HEK293T (cell line): ENCODE results near the gene ARMC6.

Experiments
- CTCF ChIA-PET: fragments of 350-600 bp; formaldehyde crosslinking; extraction: SDS; loops from one replicate; lab custom pipeline; 2021; ENCODE audit warnings: antibody characterized with exemption, inconsistent platforms; lab: Yijun Ruan, JAX
- POLR2A ChIA-PET: fragments of 350-600 bp; formaldehyde crosslinking; extraction: SDS; loops from one replicate; lab custom pipeline; 2020; ENCODE audit warnings: antibody characterized with exemption, inconsistent platforms; lab: Yijun Ruan, JAX
- DNase-seq: peaks from one replicate; pipeline ENCODE4 v3.0.0; 2012; ENCODE audit warnings: mixed read lengths; ENCODE audit errors: extremely low spot score
- ARNT ChIP-seq: fragments of 450-650 bp; IDR thresholded peaks from 2 replicates; pipeline ENCODE4 v1.6.1; 2017; ENCODE audit warnings: mild to moderate bottlenecking
- BHLHE40 ChIP-seq: fragments of 450-650 bp; IDR thresholded peaks from 2 replicates; pipeline ENCODE4 v1.6.1; 2016; ENCODE audit warnings: mild to moderate bottlenecking, moderate library complexity, borderline replicate concordance
- CTBP1 ChIP-seq: fragments of 450-650 bp; IDR thresholded peaks from 2 replicates; pipeline ENCODE4 v1.6.1; 2016; ENCODE audit warnings: borderline replicate concordance
- ELF4 ChIP-seq: fragments of 450-650 bp; IDR thresholded peaks from 2 replicates; pipeline ENCODE4 v1.6.1; 2017; ENCODE audit warnings: antibody characterized with exemption
- FOXA1 ChIP-seq: fragments of 450-650 bp; IDR thresholded peaks from 2 replicates; pipeline ENCODE4 v1.6.1; 2016; ENCODE audit warnings: mild to moderate bottlenecking
- FOXK2 ChIP-seq: fragments of 450-650 bp; IDR thresholded peaks from 2 replicates; pipeline ENCODE4 v1.6.1; 2016; ENCODE audit warnings: mild to moderate bottlenecking
- FOXM1 ChIP-seq: fragments of 450-650 bp; IDR thresholded peaks from 2 replicates; pipeline ENCODE4 v1.6.1; 2017; ENCODE audit warnings: mild to moderate bottlenecking, borderline replicate concordance
- HDGF ChIP-seq: fragments of 450-650 bp; IDR thresholded peaks from 2 replicates; pipeline ENCODE4 v1.6.1; 2017; ENCODE audit warnings: antibody characterized with exemption, borderline replicate concordance
- L3MBTL2 ChIP-seq: fragments of 450-650 bp; conservative IDR thresholded peaks from 2 replicates; pipeline ENCODE4 v1.6.1; 2016; ENCODE audit warnings: mild to moderate bottlenecking
- LEF1 ChIP-seq: fragments of 450-650 bp; IDR thresholded peaks from 2 replicates; pipeline ENCODE4 v1.6.1; 2017; ENCODE audit warnings: mild to moderate bottlenecking, borderline replicate concordance
- NFRKB ChIP-seq: fragments of 450-650 bp; IDR thresholded peaks from 2 replicates; pipeline ENCODE4 v1.6.1; 2016; ENCODE audit warnings: mild to moderate bottlenecking, moderate library complexity
- PKNOX1 ChIP-seq: fragments of 450-650 bp; IDR thresholded peaks from 2 replicates; pipeline ENCODE4 v1.6.1; 2016
- SP1 ChIP-seq: fragments of 450-650 bp; IDR thresholded peaks from 2 replicates; pipeline ENCODE4 v1.6.1; 2017
- SUZ12 ChIP-seq: fragments of 450-650 bp; IDR thresholded peaks from 2 replicates; pipeline ENCODE4 v1.6.1; 2016; ENCODE audit warnings: mild to moderate bottlenecking
- TARDBP ChIP-seq: fragments of 450-650 bp; IDR thresholded peaks from 2 replicates; pipeline ENCODE4 v1.6.1; 2016
- ZNF384 ChIP-seq: fragments of 450-650 bp; IDR thresholded peaks from 2 replicates; pipeline ENCODE4 v1.6.1; 2016

Gene ARMC6

GRCh38 chr19:19094513-19094912 lies 61.1 kb downstream of the ARMC6 start:
- ChIA-PET CTCF (no interaction called here), POLR2A (no interaction called here)
- no peak for TF ChIP-seq FOXM1
- no peak for TF ChIP-seq SP1
- TF ChIP-seq ARNT, result no peak
- TF ChIP-seq LEF1, result no peak
- no peak for TF ChIP-seq TARDBP
- TF ChIP-seq ZNF384, result no peak
- TF ChIP-seq HDGF, result no peak
- DNase-seq, result no peak

GRCh38 chr19:19095691-19096090 lies 62.3 kb downstream of the ARMC6 start:
- no peak for DNase-seq
- POLR2A ChIA-PET, result no interaction called here
- CTCF ChIA-PET, result interaction anchor here (0.6 kb wide), 1 partner anchor 77 kb away, joined by 3 read pairs; no protein-coding TSS in a partner anchor
- TF ChIP-seq PKNOX1 (no peak), SP1 (no peak), ARNT (no peak), ZNF384 (no peak), ELF4 (no peak)

- CTCF ChIA-PET, result interaction anchor here (1.5 kb wide), 1 partner anchor 19 kb away, joined by 3 read pairs; no protein-coding TSS in a partner anchor
- POLR2A ChIA-PET, result interaction anchor here (0.9 kb wide), 1 partner anchor 12 kb away, joined by 3 read pairs; no protein-coding TSS in a partner anchor
- no peak for TF ChIP-seq ELF4
- TF ChIP-seq ARNT, result no peak
- TF ChIP-seq NFRKB, result no peak
- TF ChIP-seq LEF1, result no peak
- no peak for TF ChIP-seq L3MBTL2
- no peak for TF ChIP-seq HDGF
- TF ChIP-seq ZNF384, result no peak
- TF ChIP-seq TARDBP, result no peak
- no peak for DNase-seq
These were observed 63.5 kb downstream of the ARMC6 start for GRCh38 chr19:19096641-19097627.

GRCh38 chr19:19098084-19098702 lies 64.8 kb downstream of the ARMC6 start:
- DNase-seq, result no peak
- POLR2A ChIA-PET, result interaction anchor here (0.9 kb wide), 1 partner anchor 13 kb away, joined by 3 read pairs; no protein-coding TSS in a partner anchor
- TF ChIP-seq ARNT, result no peak
- no peak for TF ChIP-seq HDGF
- TF ChIP-seq SUZ12, result no peak
- no peak for TF ChIP-seq FOXM1
- TF ChIP-seq ZNF384, result no peak
- no peak for TF ChIP-seq PKNOX1
- no peak for TF ChIP-seq ELF4
- TF ChIP-seq BHLHE40, result no peak
- no peak for TF ChIP-seq TARDBP
- no peak for TF ChIP-seq NFRKB
- TF ChIP-seq CTBP1, result no peak
- TF ChIP-seq FOXA1, result no peak
- TF ChIP-seq SP1, result no peak
- CTCF ChIA-PET, result interaction anchor here (0.7 to 1.5 kb wide), 2 partner anchors 17 to 81 kb away, joined by 3 read pairs; no protein-coding TSS in a partner anchor

- CTCF ChIA-PET, result interaction anchor here (0.7 to 1.5 kb wide), 2 partner anchors 17 to 81 kb away, joined by 3 read pairs; no protein-coding TSS in a partner anchor
- no peak for DNase-seq
- TF ChIP-seq FOXK2 (no peak), L3MBTL2 (no peak), HDGF (no peak), PKNOX1 (no peak)
- POLR2A ChIA-PET, result no interaction called here
These were observed 65.6 kb downstream of the ARMC6 start for GRCh38 chr19:19098703-19099632.
